Endothelial cell of umbilical vein (primary cell): Measurements from ENCODE around the gene TSTD2. TPM values are rescaled to one million over a fixed set of nuclear protein-coding genes. Genes with fewer than 3 reads are reported as not detected.
A peak's percentile ranks its signal among the peaks of the same experiment; 100 is the strongest.

Experiments
- BruUV-seq: library from RNA; stranded (reverse); fragments of 400-500 nt; replicated peaks from 2 replicates; lab custom pipeline; 2021; lab: Mats Ljungman, UMichigan
- CTCF ChIA-PET: fragments of 300-600, 350-600 bp; sonication (Branson Sonifier 250); formaldehyde crosslinking; loops from one replicate; lab custom pipeline; 2021; ENCODE audit warnings: antibody characterized with exemption, inconsistent platforms; lab: Charles Lee
- POLR2A ChIA-PET: fragments of 300-600, 350-600 bp; sonication (Branson Sonifier 250); formaldehyde crosslinking; loops from one replicate; lab custom pipeline; 2021; ENCODE audit warnings: antibody characterized with exemption, inconsistent platforms; lab: Charles Lee
- DNase-seq: peaks from one replicate; pipeline ENCODE4 v3.0.0-alpha.2; 2011; ENCODE audit warnings: low read depth, low spot score
- FAIRE-seq: peaks from 2 replicates; lab custom pipeline; 2011; peaks lifted over from hg19 to GRCh38; lab: Jason Lieb, UNC
- H2AFZ ChIP-seq: 2 replicates; pipeline ENCODE4 v1.6.0; 2012; ENCODE audit warnings: low read depth, low read length, control low read depth, inconsistent platforms
- H3K27ac ChIP-seq: 2 replicates; pipeline ENCODE4 v1.5.1; 2011; ENCODE audit warnings: low read depth, mild to moderate bottlenecking, control low read depth, low read length, moderate library complexity; ENCODE audit not compliant: insufficient read depth
- H3K27me3 ChIP-seq, 2 experiments: 2 replicates each; pipeline versions ENCODE4 v1.6.0 to v1.6.1; 2011; ENCODE audit warnings: low read length in 2 of 2, mixed read lengths in 1 of 2; ENCODE audit not compliant: control insufficient read depth in 2 of 2, insufficient read depth in 2 of 2
- H3K36me3 ChIP-seq, 2 experiments: 2 replicates in 1 of 2; 3 replicates in 1 of 2; pipeline ENCODE4 v1.5.1; 2011; ENCODE audit warnings: low read length in 2 of 2, mild to moderate bottlenecking in 1 of 2, moderate library complexity in 1 of 2; ENCODE audit not compliant: control insufficient read depth in 2 of 2, insufficient read depth in 2 of 2; ENCODE audit errors: extremely low read depth in 1 of 2
- H3K4me1 ChIP-seq: 3 replicates; pipeline ENCODE4 v1.5.1; 2011; ENCODE audit warnings: mild to moderate bottlenecking, low read length; ENCODE audit not compliant: control insufficient read depth, insufficient read depth; ENCODE audit errors: extremely low read depth
- H3K4me2 ChIP-seq: 2 replicates; pipeline ENCODE4 v1.6.1; 2011; ENCODE audit warnings: low read length, control low read depth, mixed read lengths; ENCODE audit not compliant: insufficient read depth
- H3K4me3 ChIP-seq, 3 experiments: fragments of 200-600 bp in 1 of 3; sonication (generic), shearing (Covaris generic) in 1 of 3; replicated peaks in 1 of 3; 2 replicates each; pipeline ENCODE4 v1.5.1; 2011 to 2016; ENCODE audit warnings: control low read depth in 3 of 3, low read length in 3 of 3, mild to moderate bottlenecking in 2 of 3, inconsistent platforms in 1 of 3, low read depth in 1 of 3, moderate library complexity in 1 of 3; ENCODE audit not compliant: insufficient read depth in 1 of 3
- H3K79me2 ChIP-seq: 2 replicates; pipeline ENCODE4 v1.6.0; 2012; ENCODE audit warnings: low read length, inconsistent platforms; ENCODE audit not compliant: control insufficient read depth, insufficient read depth
- H3K9ac ChIP-seq: replicated peaks from 2 replicates; pipeline ENCODE3; 2011; ENCODE audit warnings: low read length, control low read depth; ENCODE audit not compliant: insufficient read depth; ENCODE audit errors: extremely low read depth
- H3K9me1 ChIP-seq: replicated peaks from 3 replicates; pipeline ENCODE4 v1.6.0; 2011; ENCODE audit warnings: mild to moderate bottlenecking, low read length; ENCODE audit not compliant: control insufficient read depth, insufficient read depth; ENCODE audit errors: extremely low read depth
- H3K9me3 ChIP-seq: replicated peaks from 2 replicates; pipeline ENCODE4 v1.5.1; 2012; ENCODE audit warnings: low read length, inconsistent platforms; ENCODE audit not compliant: control insufficient read depth, insufficient read depth
- H4K20me1 ChIP-seq: replicated peaks from 2 replicates; pipeline ENCODE3; 2011; ENCODE audit warnings: mild to moderate bottlenecking, low read length; ENCODE audit not compliant: control insufficient read depth, insufficient read depth; ENCODE audit errors: extremely low read depth
- CTCF ChIP-seq, 2 donors: IDR thresholded peaks; 1 replicate in 1 of 2; 2 replicates in 1 of 2; pipeline ENCODE4 v1.5.1; 2011; ENCODE audit warnings: low read length in 2 of 2, mild to moderate bottlenecking in 2 of 2, moderate library complexity in 2 of 2, control low read depth in 1 of 2, inconsistent platforms in 1 of 2, low read depth in 1 of 2; ENCODE audit not compliant: insufficient read depth in 1 of 2; ENCODE audit errors: extremely low read depth in 1 of 2
- EZH2 ChIP-seq: IDR thresholded peaks from 2 replicates; pipeline ENCODE4 v1.6.1; 2012; ENCODE audit warnings: borderline replicate concordance, low read depth, mild to moderate bottlenecking, moderate library complexity, low read length, inconsistent platforms; ENCODE audit not compliant: severe bottlenecking
- FOS ChIP-seq: IDR thresholded peaks from 2 replicates; pipeline ENCODE4 v1.6.1; 2011; ENCODE audit warnings: mild to moderate bottlenecking, low read length, moderate library complexity, borderline replicate concordance; ENCODE audit not compliant: insufficient read depth
- GATA2 ChIP-seq: IDR thresholded peaks from 2 replicates; pipeline ENCODE4 v1.7.0; 2011; ENCODE audit warnings: low read depth, mild to moderate bottlenecking, moderate library complexity, mixed read lengths, low read length; ENCODE audit not compliant: insufficient read length, insufficient read depth
- JUN ChIP-seq: IDR thresholded peaks from 2 replicates; pipeline ENCODE4 v1.6.1; 2011; ENCODE audit warnings: borderline replicate concordance, low read depth; ENCODE audit not compliant: insufficient read length, insufficient read depth
- MYC ChIP-seq: IDR thresholded peaks from one replicate; pipeline ENCODE4 v1.6.1; 2011; ENCODE audit warnings: mild to moderate bottlenecking, low read depth, low read length
- POLR2AphosphoS5 ChIP-seq: IDR thresholded peaks from 2 replicates; pipeline ENCODE4 v1.6.1; 2012; ENCODE audit warnings: low read depth, mild to moderate bottlenecking, control low read depth, low read length, moderate library complexity; ENCODE audit not compliant: insufficient read depth
- dilution Hi-C: fragments of 300-500 bp; cut with MboI; formaldehyde crosslinking; loops from one replicate; pipeline ENCODE4 v1.15.0; 2019; ENCODE audit warnings: low sequenced_read_pairs; ENCODE audit not compliant: extremely low pct_ligation_motif_present
- intact Hi-C: fragments of 100-400 bp; cut with micrococcal nuclease; formaldehyde crosslinking; loops from one replicate; pipeline ENCODE4 v1.10.0; 2022
- polyA plus RNA-seq, 4 experiments: library from polyadenylated mRNA; depleted of rRNA in 3 of 4; stranded (reverse) in 3 of 4; unstranded in 1 of 4; fragments of >200 nt; gene quantifications; 2 replicates each; pipeline versions ENCODE4 v1.2.1 to v1.2.3, GENCODE V29; 2011 to 2012; ENCODE audit warnings: missing spikeins in 1 of 4
- total RNA-seq: library from RNA; stranded (reverse); gene quantifications from 2 replicates; pipeline ENCODE4 v1.2.3, GENCODE V29; 2021

Gene TSTD2
- total and polyA plus RNA-seq, 2 donors (not counting 3 experiments of a cell fraction or from before 2014, with no cell fraction given) = 13.7 to 15.9 TPM

DNA sequence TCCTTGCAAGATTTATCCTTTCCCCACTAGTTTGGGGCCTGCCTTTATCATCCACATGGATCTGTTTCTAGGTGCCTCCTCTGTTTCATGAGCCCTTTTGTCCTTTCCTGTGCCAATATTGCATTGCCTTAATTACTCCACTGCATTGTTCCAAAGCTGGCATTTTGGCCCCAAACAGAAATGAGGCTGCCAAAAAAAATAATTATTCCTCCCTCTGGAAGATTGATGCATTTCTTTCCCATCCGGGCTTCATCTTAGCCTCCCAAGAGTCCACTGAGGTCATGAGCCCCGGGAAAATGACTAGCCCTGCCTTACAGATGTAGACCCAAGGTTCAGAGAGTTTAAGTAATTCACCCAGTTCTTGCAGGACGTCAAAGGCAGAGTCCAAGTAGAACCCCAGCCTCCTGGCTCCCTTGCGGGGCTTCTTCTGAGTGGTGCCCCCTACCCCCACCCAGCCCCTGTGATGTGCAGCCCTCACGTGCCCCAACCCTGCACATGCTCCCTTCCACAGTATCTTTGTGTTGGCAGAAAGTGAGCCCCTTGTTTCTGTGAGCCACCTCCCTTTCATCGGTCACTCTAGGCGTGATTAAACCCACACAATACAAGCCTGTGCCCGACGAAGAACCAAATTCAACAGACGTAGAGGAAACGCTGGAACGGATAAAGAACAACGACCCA, 69.6 kb downstream of the TSTD2 start:
- DNase-seq (peak; percentile 84), FAIRE-seq (peak; percentile 77)
- Histone ChIP-seq H3K9me1 (no peaks in the 10 kb centered on the region), H3K9me3 (no peaks in the 10 kb centered on the region), H3K27ac (no peak overlapping the region), H2AFZ (no peak overlapping the region), H3K4me3 (no peak overlapping the region), H3K4me1 (peaks cover 16% of the 10 kb centered on the region), H3K4me2 (peak overlapping the region; percentile 25), H4K20me1 (no peaks in the 10 kb centered on the region), H3K27me3 (peaks cover 8 to 18% of the 10 kb centered on the region in 2 experiments), H3K36me3 (no peaks in the 10 kb centered on the region), H3K9ac (no peak overlapping the region), H3K79me2 (no peaks in the 10 kb centered on the region)
- POLR2A ChIA-PET = no interaction called here
- BruUV-seq = no TSS peak
- intact Hi-C loops = loop anchor here (1.0 to 2.0 kb wide), 2 partner anchors 35 to 44 kb away; no protein-coding TSS in a partner anchor
- dilution Hi-C loops = no loop called here
- TF ChIP-seq MYC (no peak), GATA2 (peak; percentile 82), CTCF (IDR thresholded peaks at IDR 0.05; ENCODE audit: extremely low read depth in 1 of 2, insufficient read depth in 1 of 2, low read depth in 1 of 2, low read length in 2 of 2) (no peak), FOS (no peak), JUN (peak; percentile 19), EZH2 (no peak), POLR2AphosphoS5 (no peak)
- CTCF ChIA-PET = interaction anchor here (1.0 to 6.8 kb wide), 4 partner anchors 35 to 62 kb away, joined by 3 to 52 read pairs (median 8); partner anchors contain the start of gene TMOD1
